Measurements from ENCODE around the gene HOMER3.

DNA sequence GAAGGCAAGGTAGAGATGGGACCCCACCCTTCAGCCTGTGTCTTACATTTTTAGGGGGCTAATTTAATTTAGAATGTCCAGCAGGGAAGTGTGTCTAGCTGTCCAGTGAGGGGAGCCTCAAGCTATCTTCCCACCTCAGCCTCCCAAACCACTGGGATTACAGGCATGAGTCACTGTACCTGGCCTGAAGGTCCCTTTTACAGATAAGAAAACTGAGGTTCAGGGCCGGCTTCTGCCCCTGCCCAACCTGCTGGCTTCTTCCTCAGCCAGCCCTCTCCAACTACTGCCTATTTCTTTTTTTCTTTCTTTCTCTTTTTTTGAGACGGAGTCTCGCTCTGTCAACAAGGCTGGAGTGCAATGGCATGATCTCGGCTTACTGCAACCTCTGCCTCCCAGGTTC is 19.4 kb upstream of the HOMER3 start:
- no peak for TF ChIP-seq GATA2 (IDR thresholded peaks at IDR 0.05; ENCODE audit: low read depth, low read length)
- no peak for TF ChIP-seq GATA3 (IDR thresholded peaks at IDR 0.05; ENCODE audit: low read depth, low read length)
